ENCODE results near the gene ZNF341. TPM values are rescaled to one million over a fixed set of nuclear protein-coding genes. Genes with fewer than 3 reads are reported as not detected.

ZNF341 gene
- total and polyA plus RNA-seq, 9 of the 15 experiments (the other 6 are each of a cell fraction or from before 2014, with no cell fraction given), result 0.08 to 2.6 (median 1.0) TPM

DNA sequence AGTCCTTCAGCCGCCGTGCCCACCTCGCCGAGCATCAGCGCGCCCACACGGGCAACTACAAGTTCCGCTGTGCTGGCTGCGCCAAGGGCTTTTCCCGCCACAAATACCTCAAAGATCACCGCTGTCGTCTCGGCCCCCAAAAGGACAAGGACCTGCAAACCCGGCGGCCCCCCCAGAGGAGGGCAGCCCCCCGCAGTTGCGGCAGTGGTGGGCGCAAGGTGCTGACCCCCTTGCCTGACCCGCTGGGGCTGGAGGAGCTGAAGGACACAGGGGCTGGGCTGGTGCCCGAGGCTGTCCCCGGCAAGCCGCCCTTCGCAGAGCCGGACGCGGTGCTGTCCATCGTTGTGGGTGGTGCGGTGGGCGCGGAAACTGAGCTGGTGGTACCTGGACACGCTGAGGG is 59.2 kb downstream of the ZNF341 start (continued):
- TF ChIP-seq, protein P1, sequence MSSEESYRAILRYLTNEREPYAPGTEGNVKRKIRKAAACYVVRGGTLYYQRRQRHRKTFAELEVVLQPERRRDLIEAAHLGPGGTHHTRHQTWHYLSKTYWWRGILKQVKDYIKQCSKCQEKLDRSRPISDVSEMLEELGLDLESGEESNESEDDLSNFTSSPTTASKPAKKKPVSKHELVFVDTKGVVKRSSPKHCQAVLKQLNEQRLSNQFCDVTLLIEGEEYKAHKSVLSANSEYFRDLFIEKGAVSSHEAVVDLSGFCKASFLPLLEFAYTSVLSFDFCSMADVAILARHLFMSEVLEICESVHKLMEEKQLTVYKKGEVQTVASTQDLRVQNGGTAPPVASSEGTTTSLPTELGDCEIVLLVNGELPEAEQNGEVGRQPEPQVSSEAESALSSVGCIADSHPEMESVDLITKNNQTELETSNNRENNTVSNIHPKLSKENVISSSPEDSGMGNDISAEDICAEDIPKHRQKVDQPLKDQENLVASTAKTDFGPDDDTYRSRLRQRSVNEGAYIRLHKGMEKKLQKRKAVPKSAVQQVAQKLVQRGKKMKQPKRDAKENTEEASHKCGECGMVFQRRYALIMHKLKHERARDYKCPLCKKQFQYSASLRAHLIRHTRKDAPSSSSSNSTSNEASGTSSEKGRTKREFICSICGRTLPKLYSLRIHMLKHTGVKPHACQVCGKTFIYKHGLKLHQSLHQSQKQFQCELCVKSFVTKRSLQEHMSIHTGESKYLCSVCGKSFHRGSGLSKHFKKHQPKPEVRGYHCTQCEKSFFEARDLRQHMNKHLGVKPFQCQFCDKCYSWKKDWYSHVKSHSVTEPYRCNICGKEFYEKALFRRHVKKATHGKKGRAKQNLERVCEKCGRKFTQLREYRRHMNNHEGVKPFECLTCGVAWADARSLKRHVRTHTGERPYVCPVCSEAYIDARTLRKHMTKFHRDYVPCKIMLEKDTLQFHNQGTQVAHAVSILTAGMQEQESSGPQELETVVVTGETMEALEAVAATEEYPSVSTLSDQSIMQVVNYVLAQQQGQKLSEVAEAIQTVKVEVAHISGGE (CRISPR knock-in tag; IDR thresholded peaks at IDR 0.05), result no peak
- no peak for TF ChIP-seq CBX3 (IDR thresholded peaks at IDR 0.05; ENCODE audit: borderline replicate concordance in 1 of 2, low read length in 2 of 2)
- no peak for TF ChIP-seq PURB (CRISPR knock-in tag; IDR thresholded peaks at IDR 0.05; ENCODE audit: low read depth)
- no peak for TF ChIP-seq MAZ (CRISPR knock-in tag; conservative IDR thresholded peaks at IDR 0.05 in 1 of 2, IDR thresholded peaks at IDR 0.05 in 1 of 2)
- TF ChIP-seq FOXA1 (IDR thresholded peaks at IDR 0.05; ENCODE audit: borderline replicate concordance), result no peak
- no peak for TF ChIP-seq ATF7 (IDR thresholded peaks at IDR 0.05)
- no peak for TF ChIP-seq ESRRA (IDR thresholded peaks at IDR 0.05; ENCODE audit: borderline replicate concordance, low read depth)
- no peak for TF ChIP-seq ZNF324 (CRISPR knock-in tag; IDR thresholded peaks at IDR 0.05)

All from K562 (cell line).